GM12878 (cell line): ENCODE results near the gene DIS3L. TPM values are rescaled to one million over a fixed set of nuclear protein-coding genes. Genes with fewer than 3 reads are reported as not detected.

Experiments
- ATAC-seq: fragments of 200-7000 bp; cut with Tn5 transposase; 3 replicates; pipeline ENCODE4 v1.9.1; 2020; ENCODE audit warnings: mild to moderate bottlenecking, moderate library complexity
- BruUV-seq: library from RNA; stranded (reverse); fragments of 400-500 nt; replicated peaks from 2 replicates; lab custom pipeline; 2021; lab: Mats Ljungman, UMichigan
- CTCF ChIA-PET: fragments of 300-600 bp; sonication (Branson Sonifier 250); formaldehyde crosslinking; extraction: SDS; loops from one replicate; lab custom pipeline; 2021; ENCODE audit warnings: inconsistent platforms; lab: Yijun Ruan, JAX
- POLR2A ChIA-PET: fragments of 350-600 bp; formaldehyde crosslinking; extraction: SDS; loops from one replicate; lab custom pipeline; 2021; ENCODE audit warnings: inconsistent platforms; lab: Charles Lee
- RAD21 ChIA-PET: fragments of 300-600 bp; sonication (Branson Sonifier 250); formaldehyde crosslinking; loops from one replicate; lab custom pipeline; 2023; ENCODE audit warnings: antibody characterized with exemption; ENCODE audit not compliant: unreplicated experiment; lab: Charles Lee
- SMC1A ChIA-PET: fragments of 300-600 bp; sonication (Branson Sonifier 250); formaldehyde crosslinking; loops from one replicate; lab custom pipeline; 2023; ENCODE audit not compliant: unreplicated experiment, uncharacterized antibody; lab: Charles Lee
- DNase-seq: peaks from one replicate; pipeline ENCODE4 v3.0.0-alpha.2; 2011; ENCODE audit warnings: low read depth, low spot score
- FAIRE-seq: peaks from 3 replicates; lab custom pipeline; 2011; peaks lifted over from hg19 to GRCh38; lab: Jason Lieb, UNC
- H2AFZ ChIP-seq: 2 replicates; pipeline ENCODE4 v1.6.0; 2011; ENCODE audit warnings: low read depth, low read length, control low read depth; ENCODE audit not compliant: control insufficient read depth
- H3K27ac ChIP-seq: 2 replicates; pipeline ENCODE4 v1.5.1; 2011; ENCODE audit warnings: control low read depth; ENCODE audit not compliant: control insufficient read depth, insufficient read depth
- H3K27me3 ChIP-seq, 2 experiments: replicated peaks in 1 of 2; 2 replicates each; pipeline versions ENCODE4 v1.6.0 to v1.6.1; 2011; ENCODE audit warnings: low read length in 1 of 2; ENCODE audit not compliant: control insufficient read depth in 2 of 2, insufficient read depth in 2 of 2
- H3K36me3 ChIP-seq, 2 experiments: 2 replicates each; pipeline ENCODE4 v1.5.1; 2011; ENCODE audit warnings: low read length in 1 of 2; ENCODE audit not compliant: control insufficient read depth in 2 of 2, insufficient read depth in 2 of 2
- H3K4me1 ChIP-seq: 2 replicates; pipeline ENCODE4 v1.6.1; 2011; ENCODE audit warnings: mild to moderate bottlenecking, low read length, moderate library complexity, mixed read lengths; ENCODE audit not compliant: control insufficient read depth, insufficient read depth
- H3K4me2 ChIP-seq: 2 replicates; pipeline ENCODE4 v1.6.0; 2011; ENCODE audit warnings: control low read depth; ENCODE audit not compliant: control insufficient read depth, insufficient read depth
- H3K4me3 ChIP-seq: fragments of 200-600 bp; sonication (generic); 2 replicates; pipeline ENCODE4 v1.5.1; 2016
- H3K79me2 ChIP-seq: 2 replicates; pipeline ENCODE4 v1.6.0; 2011; ENCODE audit warnings: low read length; ENCODE audit not compliant: control insufficient read depth, insufficient read depth
- H3K9ac ChIP-seq: 2 replicates; pipeline ENCODE4 v1.8.0; 2011; ENCODE audit warnings: low read length, control low read depth, mixed read lengths; ENCODE audit not compliant: control insufficient read depth, insufficient read depth
- H3K9me3 ChIP-seq: replicated peaks from 3 replicates; pipeline ENCODE4 v1.5.1; 2011; ENCODE audit warnings: mild to moderate bottlenecking, low read length; ENCODE audit not compliant: control insufficient read depth, insufficient read depth
- H4K20me1 ChIP-seq: 2 replicates; pipeline ENCODE4 v1.6.0; 2011; ENCODE audit not compliant: control insufficient read depth, insufficient read depth
- BMI1 ChIP-seq: fragments of 450-650 bp; IDR thresholded peaks from 2 replicates; pipeline ENCODE4 v1.6.1; 2016; ENCODE audit warnings: mild to moderate bottlenecking, moderate library complexity, borderline replicate concordance
- CBFB ChIP-seq: IDR thresholded peaks from 2 replicates; pipeline ENCODE4 v1.6.1; 2016; ENCODE audit warnings: antibody characterized with exemption, low read depth
- CREM ChIP-seq: IDR thresholded peaks from 2 replicates; pipeline ENCODE4 v1.6.1; 2014; ENCODE audit warnings: antibody characterized with exemption, low read depth
- E2F4 ChIP-seq: IDR thresholded peaks from 2 replicates; pipeline ENCODE4 v1.6.1; 2012; ENCODE audit warnings: low read depth, low read length, improper control_type of control experiment
- E2F8 ChIP-seq: fragments of 450-650 bp; IDR thresholded peaks from 2 replicates; pipeline ENCODE4 v1.6.1; 2018; ENCODE audit warnings: mild to moderate bottlenecking, low read depth, moderate library complexity; ENCODE audit not compliant: partially characterized antibody
- EP300 ChIP-seq, 2 experiments: fragments of 150-350 bp in 1 of 2; IDR thresholded peaks; 2 replicates each; pipeline ENCODE4 v1.6.1; 2011 to 2012; ENCODE audit warnings: low read depth in 2 of 2, low read length in 2 of 2, borderline replicate concordance in 1 of 2, improper control_type of control experiment in 1 of 2, inconsistent platforms in 1 of 2; ENCODE audit not compliant: control insufficient read depth in 1 of 2
- ESRRA ChIP-seq: IDR thresholded peaks from 2 replicates; pipeline ENCODE4 v1.6.1; 2012; ENCODE audit warnings: mild to moderate bottlenecking, low read length, improper control_type of control experiment
- GATAD2B ChIP-seq: fragments of 450-650 bp; conservative IDR thresholded peaks from 2 replicates; pipeline ENCODE4 v1.6.1; 2017; ENCODE audit warnings: low read depth, mild to moderate bottlenecking, moderate library complexity
- NFIC ChIP-seq: IDR thresholded peaks from 2 replicates; pipeline ENCODE4 v1.6.1; 2012; ENCODE audit warnings: low read depth, mild to moderate bottlenecking, inconsistent platforms, low read length, moderate library complexity
- NKRF ChIP-seq: fragments of 450-650 bp; conservative IDR thresholded peaks from 2 replicates; pipeline ENCODE4 v1.6.1; 2017; ENCODE audit warnings: mild to moderate bottlenecking, moderate library complexity
- NR2C1 ChIP-seq: fragments of 450-650 bp; IDR thresholded peaks from 2 replicates; pipeline ENCODE4 v1.6.1; 2017; ENCODE audit warnings: antibody characterized with exemption, mild to moderate bottlenecking, moderate library complexity
- SMARCA5 ChIP-seq: fragments of 450-650 bp; IDR thresholded peaks from 2 replicates; pipeline ENCODE4 v1.6.1; 2017; ENCODE audit warnings: mild to moderate bottlenecking
- SPI1 ChIP-seq: IDR thresholded peaks from 2 replicates; pipeline ENCODE4 v1.6.1; 2011; ENCODE audit warnings: low read depth, mild to moderate bottlenecking, low read length, moderate library complexity, borderline replicate concordance; ENCODE audit not compliant: insufficient read depth
- TCF12 ChIP-seq: IDR thresholded peaks from 2 replicates; pipeline ENCODE4 v1.6.1; 2011; ENCODE audit warnings: low read depth, mild to moderate bottlenecking, low read length
- TCF3 ChIP-seq: IDR thresholded peaks from 2 replicates; pipeline ENCODE4 v1.6.1; 2012; ENCODE audit warnings: low read depth, mild to moderate bottlenecking, low read length, borderline replicate concordance; ENCODE audit not compliant: insufficient read depth
- ZNF207 ChIP-seq: fragments of 450-650 bp; IDR thresholded peaks from 2 replicates; pipeline ENCODE4 v1.6.1; 2014; ENCODE audit warnings: antibody characterized with exemption, mild to moderate bottlenecking, borderline replicate concordance
- ZNF274 ChIP-seq: IDR thresholded peaks from one replicate; pipeline ENCODE4 v1.8.0; 2011; ENCODE audit not compliant: insufficient read length, insufficient read depth
- ZSCAN29 ChIP-seq: fragments of 450-650 bp; IDR thresholded peaks from 2 replicates; pipeline ENCODE4 v1.6.1; 2017; ENCODE audit warnings: mild to moderate bottlenecking, moderate library complexity
- WGBS: methylation state at CpG from one replicate; pipeline ENCODE4 v1.1.6; 2016; ENCODE audit warnings: low lambda C conversion rate; ENCODE audit not compliant: insufficient replicate concordance, insufficient coverage; ENCODE audit errors: missing lambda C conversion rate; 5-methylcytosine and 5-hydroxymethylcytosine counted together
- in situ Hi-C: fragments of 300-500 bp; cut with MboI; formaldehyde crosslinking; loops from 9 replicates; pipeline ENCODE4 v1.14.3; 2018; ENCODE audit warnings: mixed read lengths
- intact Hi-C: fragments of 100-400 bp; cut with micrococcal nuclease; formaldehyde crosslinking; loops from one replicate; pipeline ENCODE4 v1.14.2; 2022; ENCODE audit not compliant: unreplicated experiment
- polyA plus RNA-seq, 11 experiments: library from polyadenylated mRNA; depleted of rRNA in 4 of 11; unstranded in 6 of 11; stranded (reverse) in 5 of 11; fragments of >200 nt; fragmentation: Nextera tagmentation in 4 of 11; fragmentation: Illumina TruSeq in 1 of 11; extraction: Ambion mirVana in 4 of 11; extraction: Trizol in 1 of 11; gene quantifications; 1 replicate in 1 of 11; 2 replicates in 10 of 11; pipeline versions ENCODE4 v1.2.1 to v1.2.3, GENCODE V29; 2011 to 2016; ENCODE audit warnings: inconsistent platforms in 2 of 11, missing spikeins in 2 of 11, low read depth in 1 of 11
- total RNA-seq, 4 experiments: library from RNA; depleted of rRNA in 3 of 4; stranded (reverse); fragments of >200 nt in 3 of 4; fragmentation: Illumina TruSeq in 1 of 4; extraction: Trizol in 1 of 4; gene quantifications; 2 replicates each; pipeline versions ENCODE4 v1.2.1 to v1.2.3, GENCODE V29; 2013 to 2021

The DIS3L gene
- total and polyA plus RNA-seq, 10 of the 15 experiments (the other 5 are each of a cell fraction or from before 2014, with no cell fraction given): 7.6 to 33.7 (median 25.5) TPM

GRCh38 chr15:66369773-66370651, 76.6 kb downstream of the DIS3L start (continued):
- TF ChIP-seq TCF3 (no peak), NR2C1 (no peak), CBFB (peak; percentile 35; the same call in 1 of the 2 replicates), TCF12 (no peak), ESRRA (no peak), BMI1 (no peak), SPI1 (peak; percentile 41; the same call in 1 of the 2 replicates), NFIC (peak; percentile 72), ZSCAN29 (no peak), EP300 (IDR thresholded peaks at IDR 0.05; ENCODE audit: borderline replicate concordance in 1 of 2, control insufficient read depth in 1 of 2, low read depth in 2 of 2, low read length in 2 of 2) (no peak), ZNF207 (0 out of 2 replicates have a peak, but pooled peaks have one; percentile 27), CREM (no peak), ZNF274 (no peak)
- TF ChIP-seq, all 136 proteins: peak for 29

- Histone ChIP-seq H3K4me1 (peaks cover 6% of the 10 kb centered on the region), H3K27me3 (no peaks in the 10 kb centered on the region), H2AFZ (no peak overlapping the region), H3K36me3 (no peaks in the 10 kb centered on the region), H3K4me3 (no peak overlapping the region), H3K79me2 (no peaks in the 10 kb centered on the region), H4K20me1 (no peaks in the 10 kb centered on the region), H3K4me2 (no peak overlapping the region), H3K27ac (no peak overlapping the region), H3K9ac (no peak overlapping the region), H3K9me3 (peaks cover 2% of the 10 kb centered on the region; the same call in 2 of the 3 replicates)
- ATAC-seq (no peak), FAIRE-seq (no peak), DNase-seq (no peak)
- 84% methylated on average over 4 of the region's 4 CpGs for WGBS
- in situ Hi-C loops: no loop called here
- intact Hi-C loops: no loop called here
- no TSS peak for BruUV-seq
- SMC1A ChIA-PET: interaction anchor here (0.7 to 1.8 kb wide), 2 partner anchors 8 to 11 kb away, joined by 3 to 4 read pairs; no protein-coding TSS in a partner anchor
- POLR2A ChIA-PET: no interaction called here
- CTCF ChIA-PET: no interaction called here
- RAD21 ChIA-PET: no interaction called here
- TF ChIP-seq E2F8: no peak
- no peak for TF ChIP-seq SMARCA5
- no peak for TF ChIP-seq E2F4
- TF ChIP-seq GATAD2B: no peak
- no peak for TF ChIP-seq NKRF
These were observed 80.8 kb downstream of the DIS3L start for GRCh38 chr15:66374179-66374578.
